ENCODE data around the gene EVA1C.

- TF ChIP-seq POLR2AphosphoS5 (IDR thresholded peaks at IDR 0.05; ENCODE audit: low read depth, low read length) = no peak
- no peak for TF ChIP-seq POLR2A (IDR thresholded peaks at IDR 0.05; ENCODE audit: low read depth, low read length)
Measured at GRCh38 chr21:32377506-32377905, 35.0 kb upstream of the EVA1C start.
